Measurements from ENCODE around the gene AKT1.

Gene AKT1

GRCh38 chr14:104821971-104822608, 26.5 kb upstream of the AKT1 start:
- no peak for TF ChIP-seq ZFX (IDR thresholded peaks at IDR 0.05)
- no peak for TF ChIP-seq CTCF (conservative IDR thresholded peaks at IDR 0.05)
- H3K27ac ChIP-seq: no peak overlapping the region

GRCh38 chr14:104821229-104821945, 25.8 kb upstream of the AKT1 start:
- H3K27ac ChIP-seq: no peak overlapping the region
- TF ChIP-seq CTCF (conservative IDR thresholded peaks at IDR 0.05): no peak
- TF ChIP-seq ZFX (IDR thresholded peaks at IDR 0.05): no peak

GRCh38 chr14:104820669-104821228, 25.2 kb upstream of the AKT1 start:
- no peak for TF ChIP-seq ZFX (IDR thresholded peaks at IDR 0.05)
- TF ChIP-seq CTCF (conservative IDR thresholded peaks at IDR 0.05): no peak; the same call in 1 of the 2 replicates
- no peak overlapping the region for H3K27ac ChIP-seq

- TF ChIP-seq ZFX (IDR thresholded peaks at IDR 0.05) (no peak), CTCF (conservative IDR thresholded peaks at IDR 0.05) (no peak)
- H3K27ac ChIP-seq: no peak overlapping the region
Measured at GRCh38 chr14:104819361-104819781, 23.8 kb upstream of the AKT1 start.

- TF ChIP-seq CTCF (conservative IDR thresholded peaks at IDR 0.05): no peak
- no peak for TF ChIP-seq ZFX (IDR thresholded peaks at IDR 0.05)
- H3K27ac ChIP-seq: no peak overlapping the region
Measured at GRCh38 chr14:104818714-104819161, 23.2 kb upstream of the AKT1 start.

- TF ChIP-seq ZFX (IDR thresholded peaks at IDR 0.05) (no peak), CTCF (conservative IDR thresholded peaks at IDR 0.05) (no peak)
- no peak overlapping the region for H3K27ac ChIP-seq
Measured at GRCh38 chr14:104817930-104818713, 22.6 kb upstream of the AKT1 start.

GRCh38 chr14:104816616-104816884, 21.0 kb upstream of the AKT1 start:
- TF ChIP-seq CTCF (conservative IDR thresholded peaks at IDR 0.05): no peak
- TF ChIP-seq ZFX (IDR thresholded peaks at IDR 0.05): no peak
- H3K27ac ChIP-seq: peak overlapping the region; percentile 98

GRCh38 chr14:104814701-104815100, 19.2 kb upstream of the AKT1 start:
- peak overlapping the region; percentile 98 for H3K27ac ChIP-seq
